ENCODE results near the gene AGTRAP. TPM values are rescaled to one million over a fixed set of nuclear protein-coding genes. Genes with fewer than 3 reads are reported as not detected.

Gene AGTRAP, protein sequence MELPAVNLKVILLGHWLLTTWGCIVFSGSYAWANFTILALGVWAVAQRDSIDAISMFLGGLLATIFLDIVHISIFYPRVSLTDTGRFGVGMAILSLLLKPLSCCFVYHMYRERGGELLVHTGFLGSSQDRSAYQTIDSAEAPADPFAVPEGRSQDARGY
- total RNA-seq = 13.6 TPM
- long read RNA-seq, transcript AGTRAP-201 (5 exons, 1,107 nt) = major isoform, 19 of 34 reads
- long read RNA-seq, transcript AGTRAP-203 (5 exons, 1,100 nt) = minor isoform, 8 of 34 reads
- long read RNA-seq, partial matches to known transcripts = 2 of 34 reads
- long read RNA-seq, other reads (novel, unspliced or antisense) = 3 of 34 reads

DNA sequence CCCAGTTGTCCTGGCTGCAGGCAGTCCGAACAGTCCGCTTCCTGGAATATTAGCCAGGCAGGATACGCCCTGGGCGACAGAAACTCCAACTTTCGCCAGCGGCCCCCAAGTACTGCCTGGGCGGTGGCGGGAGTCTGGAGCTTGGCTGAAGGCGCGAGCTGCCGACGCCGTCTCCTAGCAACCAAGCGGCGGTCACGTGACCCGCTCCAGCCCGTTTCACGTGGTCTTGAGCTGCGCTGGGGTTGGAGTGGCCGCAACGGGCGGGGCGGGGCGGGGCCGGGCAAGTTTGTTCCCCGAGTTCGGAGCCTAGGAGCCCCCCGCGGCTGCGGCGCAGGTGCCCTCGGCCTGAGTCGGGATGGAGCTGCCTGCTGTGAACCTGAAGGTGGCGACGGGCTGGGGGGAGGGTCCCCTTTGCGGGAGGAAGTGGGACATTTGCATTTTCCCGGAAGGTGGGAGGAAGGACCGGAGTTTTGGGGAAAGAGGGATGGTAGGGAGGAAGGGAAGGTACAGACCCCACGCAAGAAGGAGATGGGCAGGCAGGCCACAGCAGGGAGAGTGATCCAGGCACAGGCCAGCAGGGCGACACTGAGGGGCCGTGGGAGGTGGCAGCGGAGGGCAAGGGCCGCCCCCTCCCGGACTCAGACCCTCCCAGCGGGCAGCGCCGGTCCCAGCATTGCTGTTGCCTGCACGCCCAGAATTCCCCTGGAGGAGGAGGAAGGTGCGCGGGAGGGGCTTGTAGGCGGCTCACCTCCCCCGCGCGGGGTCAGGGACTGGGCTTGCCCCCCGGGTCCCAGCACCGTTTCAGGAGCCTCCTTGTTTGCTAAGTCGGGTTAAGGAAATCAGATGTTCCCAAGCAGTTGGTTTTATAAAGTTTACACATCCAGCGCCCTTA, at the start of gene AGTRAP:
Gene AGTRAP (plus strand): TSS at position 283 of the 892 bp plus-strand sequence. CDS start 73 bp downstream, at position 356.
- intact Hi-C loops (cut with DNase I) = loop anchor here (10.0 kb wide), 1 partner anchor 49 kb away; no protein-coding TSS in a partner anchor
- ATAC-seq (ENCODE audit: poor library complexity) (peak; percentile 92), DNase-seq (peak; percentile 99)

DNA sequence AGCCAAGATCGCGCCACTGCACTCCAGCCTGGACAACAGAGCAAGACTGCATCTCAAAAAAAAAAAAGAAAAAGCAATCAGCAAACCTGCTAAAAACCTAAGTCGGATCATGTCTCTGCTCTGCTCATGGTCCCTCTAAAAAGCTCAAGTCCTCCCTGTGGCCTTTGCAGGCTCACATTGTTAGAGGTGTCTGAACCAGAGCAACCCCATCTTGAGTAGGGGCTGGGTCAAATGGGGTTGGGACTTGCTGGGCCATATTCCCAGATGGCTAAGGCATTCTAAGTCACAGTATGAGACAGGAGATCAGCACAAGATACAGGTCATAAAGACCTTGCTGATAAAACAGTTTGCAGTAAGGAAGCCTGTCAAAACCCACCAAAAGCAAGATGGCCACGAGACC, 47.4 kb upstream of the AGTRAP start:
- ATAC-seq (ENCODE audit: poor library complexity) = no peak
- DNase-seq = no peak
- intact Hi-C loops (cut with DNase I) = no loop called here

DNA sequence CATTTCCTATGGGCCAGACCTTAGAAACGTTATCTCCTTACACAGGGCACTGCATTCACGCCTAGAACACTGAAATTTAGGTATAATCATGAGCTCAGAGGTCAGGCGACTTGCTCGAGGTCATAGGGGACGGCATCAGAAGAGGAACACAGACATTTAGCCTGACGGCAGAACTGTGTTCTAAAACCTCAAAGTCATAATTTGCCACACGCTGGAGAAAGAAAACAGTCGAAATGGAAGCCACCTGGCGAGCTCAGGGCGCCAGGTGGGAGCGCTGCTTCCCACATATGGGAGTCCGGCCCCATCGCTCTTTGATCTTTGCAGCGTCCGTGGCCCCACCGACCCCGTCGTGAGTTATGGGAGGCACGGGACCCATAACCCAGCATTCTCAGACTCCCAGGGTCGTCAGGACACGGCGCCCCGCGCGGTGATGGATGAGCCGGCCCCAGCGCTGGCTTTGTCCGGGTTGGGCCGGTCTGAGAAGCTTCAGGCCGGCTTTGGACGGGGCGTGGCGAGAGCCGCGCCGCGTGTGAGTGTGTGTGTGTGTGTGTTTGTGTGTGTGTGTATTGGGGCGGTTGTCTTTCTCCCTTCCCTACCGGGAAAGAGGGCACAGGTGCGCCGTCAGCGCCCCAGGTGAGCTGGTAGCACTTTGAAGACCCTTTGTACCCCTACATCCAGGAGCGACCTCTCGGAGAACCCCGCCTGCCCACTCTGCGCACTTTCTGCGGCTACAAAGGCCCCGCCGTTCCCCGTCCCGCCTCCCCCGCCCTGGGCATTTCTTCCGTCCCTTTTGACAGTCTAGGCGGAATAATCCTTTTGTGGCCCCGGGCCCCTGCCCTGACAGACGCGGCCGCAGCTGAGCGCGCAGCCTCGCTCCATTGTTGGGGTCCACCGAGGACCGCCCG, 45.3 kb upstream of the AGTRAP start:
- ATAC-seq (ENCODE audit: poor library complexity) = no peak
- no peak for DNase-seq
- intact Hi-C loops (cut with DNase I) = no loop called here

DNA sequence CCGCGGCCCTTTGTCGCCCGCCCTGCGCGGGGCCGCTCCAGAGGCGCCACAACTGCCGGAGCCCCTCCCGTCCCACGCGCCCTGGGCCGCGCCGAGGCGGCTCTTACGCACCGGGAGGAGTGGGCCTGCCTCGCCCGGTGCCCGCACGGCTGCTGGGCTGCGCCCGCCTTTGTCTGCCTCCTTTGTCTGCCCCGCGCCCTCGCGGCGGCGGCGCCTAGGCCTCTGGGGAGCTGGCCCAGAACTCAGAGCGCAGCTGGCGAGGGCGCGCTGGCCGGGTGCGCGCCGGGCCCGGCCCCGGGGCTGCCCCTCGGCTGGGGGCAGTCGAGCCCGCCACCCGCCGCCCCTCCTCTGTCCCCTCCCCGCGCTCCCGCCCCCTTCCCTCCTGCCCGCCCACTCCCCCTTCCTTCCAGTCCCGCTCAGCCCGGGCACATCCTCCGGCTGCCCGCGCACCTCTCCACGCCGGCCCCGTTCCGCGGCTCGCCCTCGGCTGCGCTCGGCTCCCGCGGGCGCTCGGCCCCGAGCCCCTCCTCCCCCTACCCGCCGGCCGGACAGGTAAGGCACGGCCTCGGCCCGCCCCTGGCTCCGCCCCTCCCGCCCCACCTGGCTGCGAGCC, 44.5 kb upstream of the AGTRAP start, which contains the start of gene DRAXIN:
Gene DRAXIN (plus strand): TSS at position 409 of the 613 bp plus-strand sequence. CDS start 14,549 bp downstream, outside the sequence.
- no peak for ATAC-seq (ENCODE audit: poor library complexity)
- DNase-seq = no peak
- intact Hi-C loops (cut with DNase I) = no loop called here

DNA sequence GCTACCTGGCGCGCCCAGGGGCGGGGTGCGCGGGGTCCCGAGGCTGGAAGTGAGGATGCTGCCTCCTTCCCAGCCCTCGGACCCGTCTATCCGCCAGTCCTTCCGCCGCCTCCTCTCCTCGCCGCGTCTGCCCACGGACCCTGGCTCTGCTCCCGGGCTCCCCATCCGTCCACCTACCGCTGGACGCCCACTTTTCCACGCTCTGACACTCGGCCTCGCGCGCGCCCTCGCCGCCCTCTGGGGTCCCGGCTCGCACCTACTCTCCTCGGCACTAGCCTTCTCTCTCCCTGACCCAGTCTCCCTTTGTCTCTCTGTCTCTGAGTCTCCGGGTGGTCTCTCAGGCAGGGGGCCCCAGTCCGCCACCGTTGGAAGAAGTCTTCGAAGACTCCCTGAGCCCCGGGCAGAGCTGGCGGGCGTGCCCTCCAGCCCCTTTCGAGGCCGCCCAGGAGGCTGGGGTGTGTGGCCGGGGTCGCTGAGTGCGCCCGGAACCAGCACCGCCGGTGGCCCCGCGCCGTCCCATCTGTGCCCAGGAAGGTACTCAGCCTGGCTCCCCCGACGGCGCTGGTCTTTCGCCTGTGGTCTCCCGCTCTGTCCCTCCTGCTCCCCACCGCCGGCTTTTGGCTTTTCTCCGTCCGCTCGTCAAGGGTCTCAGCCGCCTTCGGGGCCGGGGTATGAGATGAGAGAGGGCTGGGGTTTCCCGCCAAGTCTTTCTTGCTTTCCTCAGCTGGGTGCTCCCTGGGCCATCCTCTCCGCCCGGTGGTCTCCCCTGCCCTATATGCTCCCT, 43.8 kb upstream of the AGTRAP start:
- intact Hi-C loops (cut with DNase I) = no loop called here
- no peak for DNase-seq
- no peak for ATAC-seq (ENCODE audit: poor library complexity)

DNA sequence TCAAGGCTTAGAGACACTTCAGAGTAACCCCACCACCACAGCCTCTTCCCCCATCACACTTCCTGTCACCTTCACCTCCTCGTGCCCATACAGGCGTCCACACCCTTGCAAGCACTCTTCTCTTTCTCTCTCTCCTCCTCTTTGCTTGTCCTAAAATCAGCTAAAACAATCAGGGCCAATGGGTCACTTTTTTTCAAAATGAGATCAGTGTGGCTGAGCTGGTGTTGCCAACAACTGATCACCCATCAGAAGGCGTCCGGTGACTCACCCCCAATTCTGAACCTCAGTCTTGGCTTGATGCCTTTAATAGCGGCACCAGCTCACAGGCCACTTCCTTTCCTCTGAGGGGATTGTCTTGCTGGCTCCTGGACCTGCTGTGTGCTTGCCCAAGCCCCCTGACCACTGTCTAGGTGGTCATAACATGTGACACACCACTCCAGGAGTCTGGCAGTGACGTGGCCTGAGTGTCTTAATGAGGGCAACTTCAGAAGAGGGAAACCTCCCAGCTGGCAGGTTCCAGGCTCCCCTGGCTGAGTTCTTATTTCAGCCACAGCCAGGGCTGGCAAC, 42.8 kb upstream of the AGTRAP start:
- DNase-seq (no peak), ATAC-seq (ENCODE audit: poor library complexity) (peak; percentile 29)
- intact Hi-C loops (cut with DNase I) = no loop called here

DNA sequence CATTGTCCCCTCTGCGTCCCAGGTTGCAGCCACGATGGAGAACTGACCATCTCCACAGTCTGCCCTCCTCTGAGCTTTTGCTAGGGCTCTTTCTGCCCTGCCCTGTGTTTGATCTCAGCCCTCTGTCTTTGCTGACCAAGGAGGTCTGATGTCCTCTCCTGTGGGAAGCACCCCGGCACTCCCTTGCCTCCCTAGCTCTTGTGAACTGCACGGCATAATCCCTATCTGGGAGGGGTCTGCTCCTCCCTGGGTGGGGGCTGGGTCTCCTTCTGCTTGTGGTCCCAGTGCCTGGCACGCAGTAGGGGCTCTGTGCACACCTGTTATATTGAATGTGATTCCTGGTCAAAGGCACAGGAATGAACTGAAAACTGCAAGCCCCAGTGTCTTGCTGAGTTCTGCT, 42.0 kb upstream of the AGTRAP start:
- ATAC-seq (ENCODE audit: poor library complexity) (no peak), DNase-seq (no peak)
- intact Hi-C loops (cut with DNase I) = no loop called here

DNA sequence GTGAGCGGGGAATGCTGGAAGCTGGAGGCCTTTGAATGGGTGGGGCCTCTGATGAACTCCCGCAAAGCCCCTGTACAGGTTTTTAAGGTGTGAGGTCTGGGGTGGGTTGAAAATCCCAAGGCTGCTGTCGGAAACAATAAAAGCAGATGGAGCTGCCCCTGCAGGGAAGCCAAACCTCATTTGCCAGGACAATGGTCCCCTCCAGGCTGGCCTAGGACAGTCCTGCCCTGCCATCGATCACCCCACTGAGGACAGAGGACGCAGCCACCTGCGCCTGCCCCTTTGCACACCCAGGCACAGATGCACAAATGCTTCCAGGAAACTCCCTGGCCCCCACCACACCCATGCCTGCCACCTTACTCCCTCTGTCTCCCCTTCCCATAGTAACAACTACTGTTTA, 40.1 kb upstream of the AGTRAP start:
- intact Hi-C loops (cut with DNase I) = no loop called here
- ATAC-seq (ENCODE audit: poor library complexity) (no peak), DNase-seq (no peak)

DNA sequence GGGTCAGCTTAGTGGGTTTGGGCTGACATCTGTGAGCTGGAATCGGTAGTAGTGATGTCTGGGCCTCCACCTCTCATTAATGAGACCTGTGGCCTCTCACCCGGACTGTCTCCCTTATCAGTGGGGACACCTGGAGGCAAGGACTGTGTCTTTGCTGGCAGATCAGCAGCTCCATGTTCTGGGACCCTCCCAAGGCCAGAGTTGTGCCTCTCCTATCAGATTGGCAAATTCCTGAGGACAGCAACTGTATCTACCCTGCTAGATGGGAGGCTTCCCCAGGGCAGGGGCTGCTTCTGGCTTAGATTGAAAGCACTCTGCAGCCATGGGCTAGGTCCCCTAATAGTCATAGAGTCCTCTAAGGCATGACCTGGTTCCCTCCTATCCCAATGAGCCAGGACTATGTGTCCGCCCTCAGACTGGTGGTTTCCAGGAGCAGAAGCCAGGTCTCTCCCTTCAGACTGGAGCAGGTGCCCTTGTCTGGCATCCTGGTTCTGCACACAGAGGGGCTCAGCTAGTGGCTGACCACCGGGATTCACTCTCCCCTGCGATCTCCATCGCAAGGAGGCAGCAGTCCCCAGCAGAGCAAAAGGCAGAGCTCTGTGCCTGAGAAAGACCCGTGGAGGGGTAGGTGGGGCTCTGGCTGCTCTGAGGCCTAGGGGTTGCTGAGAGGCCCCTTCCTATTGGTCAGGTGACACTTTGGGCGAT, 38.6 kb upstream of the AGTRAP start:
- no peak for DNase-seq
- intact Hi-C loops (cut with DNase I) = no loop called here

DNA sequence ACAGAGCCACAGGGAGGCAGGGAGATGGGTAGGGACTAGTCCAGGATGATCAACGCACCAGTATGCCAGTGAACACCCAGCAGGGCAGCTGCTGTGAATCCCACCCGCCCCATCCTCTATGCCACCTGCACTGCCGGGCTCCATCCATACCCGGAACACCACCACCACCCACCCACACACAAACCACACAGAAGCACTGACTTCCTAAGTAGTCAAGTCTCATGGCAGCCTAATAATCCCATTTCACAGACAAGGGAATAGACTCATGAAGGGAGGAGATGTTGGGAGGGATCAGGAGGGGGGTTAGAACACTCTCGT, 38.1 kb upstream of the AGTRAP start:
- no peak for DNase-seq
- ATAC-seq (ENCODE audit: poor library complexity) = no peak
- intact Hi-C loops (cut with DNase I) = no loop called here

More for the DNA sequence above, 38.6 kb upstream of the AGTRAP start:
- no peak for ATAC-seq (ENCODE audit: poor library complexity)

DNA sequence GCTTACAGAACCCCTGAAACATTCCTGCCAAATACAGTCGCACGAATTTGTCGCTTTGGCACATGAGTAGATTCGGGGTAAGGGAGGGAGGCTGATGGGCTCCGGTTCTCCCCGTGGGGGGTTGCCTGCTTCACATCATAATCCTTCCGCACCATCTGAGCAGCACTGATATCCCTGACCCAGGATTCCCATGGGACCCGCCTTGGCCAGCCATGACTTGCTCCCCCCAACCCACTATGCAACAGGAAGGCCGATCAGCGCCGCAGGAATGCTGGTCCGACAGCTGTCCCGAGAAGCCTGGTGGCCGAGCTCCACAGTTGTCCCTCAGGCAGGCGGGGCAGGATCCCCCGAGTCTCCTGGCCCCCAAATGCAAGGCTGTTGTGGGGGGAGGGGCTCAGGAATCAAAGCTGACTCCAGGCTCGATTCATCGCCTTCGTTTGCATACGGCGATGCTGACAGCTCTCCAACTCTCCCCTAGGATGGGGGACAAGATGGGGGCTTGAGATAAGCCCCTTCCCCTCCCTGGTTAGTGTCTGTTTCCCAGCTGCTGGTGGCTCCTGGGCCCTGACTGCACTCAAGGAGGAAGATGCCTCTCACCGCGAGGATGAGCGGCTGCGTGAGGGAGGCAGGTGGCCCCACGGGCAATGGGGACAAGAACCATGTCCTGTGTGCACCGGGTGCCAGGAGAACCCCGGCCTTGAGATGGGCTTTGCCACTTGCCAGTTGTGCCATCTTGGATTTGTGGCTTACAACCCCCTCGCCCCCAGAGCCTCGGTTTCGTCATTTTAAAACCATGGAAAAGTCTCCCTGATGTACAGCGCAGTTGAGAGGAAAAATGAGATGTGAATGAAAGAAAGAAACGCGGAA, 35.1 kb upstream of the AGTRAP start:
- ATAC-seq (ENCODE audit: poor library complexity) = no peak
- intact Hi-C loops (cut with DNase I) = no loop called here
- no peak for DNase-seq

DNA sequence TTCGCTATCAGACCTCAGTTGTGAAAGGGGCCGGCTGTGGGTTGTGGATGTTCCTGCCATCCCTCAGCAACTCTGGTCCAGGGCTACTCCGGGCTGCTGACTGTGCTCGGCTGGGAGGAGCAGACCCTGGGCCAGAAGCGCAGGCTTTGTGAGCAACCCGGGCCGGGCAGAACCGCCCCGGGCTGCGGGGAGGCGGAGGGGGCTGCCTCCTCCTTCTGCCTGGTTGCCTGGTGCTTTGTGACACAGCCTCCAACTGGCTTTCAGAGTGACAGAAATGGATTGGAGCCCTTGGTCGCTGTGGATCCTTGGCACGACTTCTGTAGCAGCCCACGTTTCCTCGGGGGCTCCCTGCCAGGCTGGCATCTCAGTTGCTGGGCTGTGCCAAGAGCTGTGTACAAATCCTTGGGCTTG, 34.4 kb upstream of the AGTRAP start:
- intact Hi-C loops (cut with DNase I) = no loop called here
- DNase-seq (no peak), ATAC-seq (ENCODE audit: poor library complexity) (peak; percentile 36)

DNA sequence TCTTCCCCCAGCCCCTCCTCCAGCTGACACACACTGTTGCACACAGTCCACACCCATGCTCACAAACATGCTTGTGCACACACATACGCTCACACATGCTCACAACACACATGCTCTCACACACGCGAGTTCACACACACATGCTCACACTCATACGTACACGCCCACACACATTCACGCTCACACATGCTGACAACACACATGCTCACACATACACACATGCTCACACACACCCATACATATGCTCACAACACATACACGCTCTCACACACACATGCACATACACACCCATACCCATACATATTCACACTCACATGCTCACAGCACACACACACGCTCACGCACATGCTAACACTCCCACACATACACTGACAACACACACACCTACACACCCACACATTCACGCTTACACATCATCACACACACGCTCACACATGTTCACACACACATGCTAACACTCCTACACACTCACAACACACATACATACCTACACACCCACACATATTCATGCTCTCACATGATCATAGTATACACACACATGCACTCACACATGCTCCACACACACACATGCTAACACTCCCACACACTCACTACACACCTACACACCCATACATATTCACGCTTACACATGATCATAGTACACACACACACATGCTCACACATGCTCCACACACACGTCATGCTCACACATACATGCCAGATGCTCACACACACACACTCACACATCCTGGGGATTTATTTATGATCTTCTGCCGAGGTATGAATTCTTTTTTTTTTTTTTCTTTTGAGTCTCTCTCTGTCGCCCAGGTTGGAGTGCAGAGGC, 33.7 kb upstream of the AGTRAP start:
- DNase-seq = no peak
- intact Hi-C loops (cut with DNase I) = no loop called here
- ATAC-seq (ENCODE audit: poor library complexity) = no peak

DNA sequence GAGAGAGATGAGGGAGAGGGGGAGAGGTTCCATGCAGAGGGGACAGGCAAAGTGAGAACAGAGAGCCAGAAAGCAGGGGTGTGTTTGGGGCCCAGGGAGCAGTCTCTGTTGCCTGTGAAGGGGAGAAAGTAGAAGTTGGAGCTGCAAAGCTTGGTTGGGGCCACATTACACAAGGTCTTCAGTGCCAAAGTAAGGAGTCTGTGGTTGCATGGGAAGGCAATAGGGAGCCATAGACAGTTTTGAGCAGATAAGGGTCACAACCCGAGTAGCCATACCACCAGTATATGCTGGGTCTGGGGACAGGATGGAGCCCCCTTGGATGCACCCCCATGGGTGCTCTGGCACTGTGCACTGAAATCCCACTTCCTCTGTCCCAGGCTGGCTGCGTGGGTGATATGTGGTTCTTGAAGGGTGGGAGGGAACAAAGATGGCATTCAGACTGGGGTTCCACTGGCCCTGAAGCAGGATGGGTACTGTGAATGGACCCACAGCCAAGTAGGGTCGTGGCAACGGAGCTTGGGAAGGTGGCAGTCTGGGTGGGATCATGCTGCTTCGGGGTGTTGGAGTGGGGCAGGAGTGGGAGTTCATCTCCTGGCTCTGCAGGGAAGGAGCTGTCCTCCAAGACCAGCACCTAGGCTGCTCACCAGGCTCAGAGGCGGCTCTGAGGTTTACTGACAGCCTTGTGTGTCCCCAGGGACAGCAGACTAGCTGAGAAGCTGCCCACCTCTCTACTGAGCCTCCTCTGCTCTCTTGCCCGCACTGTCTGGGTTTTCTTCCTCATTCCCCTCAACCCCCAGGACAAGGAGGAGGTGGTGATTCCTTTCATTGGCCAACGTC, 32.4 kb upstream of the AGTRAP start:
- ATAC-seq (ENCODE audit: poor library complexity) = no peak
- intact Hi-C loops (cut with DNase I) = no loop called here
- no peak for DNase-seq

All from Right ventricle myocardium superior (tissue), 1 donor.